Esophagus squamous epithelium (tissue), 4 donors: ENCODE measurements around the gene CELF4.

ENCODE experiments used
- CTCF ChIP-seq, 6 experiments: fragments of 450-650 bp in 4 of 6; fragments of 200-600 bp in 2 of 6; sonication (generic) in 2 of 6; IDR thresholded peaks; one replicate each; pipeline ENCODE4 v1.5.1; 2016 to 2019; ENCODE audit warnings: antibody characterized with exemption in 6 of 6, mild to moderate bottlenecking in 4 of 6, moderate library complexity in 4 of 6
- POLR2A ChIP-seq, 4 donors: fragments of 450-650 bp; IDR thresholded peaks; one replicate each; pipeline ENCODE4 v1.6.1; 2017; ENCODE audit warnings: antibody characterized with exemption in 4 of 4, mild to moderate bottlenecking in 4 of 4, moderate library complexity in 3 of 4

- no peak for TF ChIP-seq POLR2A (IDR thresholded peaks at IDR 0.05)
- no peak for TF ChIP-seq CTCF (IDR thresholded peaks at IDR 0.05)
These were observed 176.6 kb downstream of the CELF4 start for GRCh38 chr18:37389041-37389440.
